Stimulated activated naive CD8-positive, alpha-beta T cell treated with anti-CD3 and anti-CD28 coated beads, Interleukin-15, Interleukin-2, amounts not matched to agents 100 U/mL and 50 U/mL, for 24 hours (primary cell): Measurements from ENCODE around the gene HJURP.

Source experiments
- ATAC-seq: fragments of 150-1000 bp; cut with Tn5 transposase; one replicate; pipeline ENCODE4 v1.10.0; 2021
- DNase-seq: peaks from one replicate; pipeline ENCODE4 v3.0.0; 2021

HJURP gene

GRCh38 chr2:233793465-233794127, 60.7 kb downstream of the HJURP start:
- DNase-seq (no peak), ATAC-seq (no peak)

GRCh38 chr2:233792720-233793119, 61.6 kb downstream of the HJURP start:
- ATAC-seq (no peak), DNase-seq (no peak)

GRCh38 chr2:233791883-233792329, 62.4 kb downstream of the HJURP start:
- no peak for DNase-seq
- ATAC-seq, result no peak

- ATAC-seq (no peak), DNase-seq (no peak)
Observed at GRCh38 chr2:233791151-233791882, 63.0 kb downstream of the HJURP start.

GRCh38 chr2:233789554-233789953, 64.8 kb downstream of the HJURP start:
- DNase-seq (no peak), ATAC-seq (peak; percentile 32)
